HG03045 (cell line): ENCODE results near the gene PHTF2.
"Not testable (repeated sequence)": the region's sequence is repeated elsewhere in the genome, so short reads cannot be mapped to it uniquely, and the experiment has no call there.

Source experiments
- ATAC-seq: cut with Tn5 transposase; IDR thresholded peaks from one replicate; pipeline ENCODE4 v1.9.1; 2021; ENCODE audit warnings: mild to moderate bottlenecking, moderate library complexity; ENCODE audit not compliant: unreplicated experiment

PHTF2 gene

DNA sequence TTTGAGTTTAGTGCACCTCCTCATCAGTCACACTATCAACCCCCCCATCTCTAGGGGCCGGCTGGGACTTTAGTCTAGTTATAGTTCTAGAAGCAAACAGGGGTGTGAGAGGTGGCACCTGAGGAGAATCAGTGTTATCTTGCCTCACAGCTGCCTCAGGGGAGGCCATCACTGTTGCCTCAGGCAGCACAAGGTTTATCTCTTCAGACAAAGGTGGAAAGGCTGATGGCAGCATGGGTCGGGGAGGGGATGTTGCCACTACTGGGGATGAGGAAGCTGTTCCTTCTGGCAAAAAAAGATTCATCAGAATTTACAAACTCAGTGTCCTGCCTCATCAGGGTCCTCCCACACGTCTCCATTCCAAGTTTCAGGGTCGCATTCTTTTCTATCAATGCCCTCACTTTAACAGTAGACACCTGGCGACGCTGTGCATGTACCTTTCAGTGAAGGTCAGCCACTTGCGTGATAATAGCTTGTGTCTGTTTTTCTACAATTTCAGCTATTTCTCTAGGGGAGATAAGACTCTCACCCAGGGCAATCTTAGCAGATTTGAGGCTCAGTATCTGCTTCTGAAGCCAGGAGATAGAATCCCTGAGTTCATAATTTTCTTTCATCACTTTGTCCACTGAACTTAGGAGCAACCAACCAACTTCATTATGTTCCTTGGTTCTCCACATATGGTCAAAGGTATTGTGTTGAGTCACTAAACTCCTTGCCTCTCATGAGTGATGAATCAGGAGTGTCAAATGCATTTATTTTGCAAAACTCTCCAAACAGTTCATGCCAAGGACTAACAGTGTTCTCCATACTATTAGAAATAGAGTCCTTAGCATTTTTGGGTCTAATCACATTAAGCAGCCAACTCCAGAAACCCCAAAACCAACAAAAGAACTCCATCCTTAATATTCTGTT is 75.1 kb downstream of the PHTF2 start:
- not testable (repeated sequence) for ATAC-seq

DNA sequence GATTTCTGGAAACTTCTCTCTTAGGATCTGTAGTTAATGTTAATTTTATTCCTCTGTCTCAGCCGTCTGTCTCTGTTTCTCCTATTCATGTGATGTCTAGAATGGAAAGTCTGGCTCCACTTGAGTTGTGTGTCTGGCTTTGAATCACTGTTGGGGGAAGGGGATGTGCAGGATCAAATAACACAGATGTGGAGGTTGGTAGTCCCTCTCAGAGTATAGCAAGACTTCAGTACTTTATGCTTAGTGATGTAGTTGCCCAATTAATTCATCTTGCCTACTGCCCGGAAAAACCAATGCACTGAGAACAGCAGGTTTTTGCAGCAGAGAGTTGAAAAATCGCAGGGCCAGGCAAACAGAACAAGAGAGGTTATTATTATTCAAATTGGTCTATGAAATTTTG is 79.2 kb downstream of the PHTF2 start:
- no peak for ATAC-seq

- no peak for ATAC-seq
Measured at GRCh38 chr7:77878500-77878899, 79.9 kb downstream of the PHTF2 start.

GRCh38 chr7:77879272-77879671 is 80.7 kb downstream of the PHTF2 start:
- ATAC-seq: no peak

DNA sequence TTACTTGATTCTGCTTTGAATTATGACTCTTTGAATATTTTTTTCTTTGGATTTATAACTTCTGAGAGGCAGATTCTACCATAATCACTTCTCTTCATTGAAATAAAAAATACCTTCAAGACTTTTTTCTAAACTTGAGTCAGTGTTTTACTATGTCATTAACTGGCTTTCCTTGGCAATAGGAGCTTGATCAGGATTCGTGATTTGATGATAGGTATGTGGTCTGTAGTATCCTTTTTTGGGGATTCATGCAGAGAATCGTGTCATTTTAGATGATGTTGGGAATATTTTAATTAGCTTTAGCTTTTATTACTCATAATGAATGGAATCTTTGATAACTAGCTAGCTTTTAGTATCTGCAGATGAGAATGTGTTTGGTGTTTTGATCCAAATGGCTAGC is 83.3 kb downstream of the PHTF2 start:
- no peak for ATAC-seq

DNA sequence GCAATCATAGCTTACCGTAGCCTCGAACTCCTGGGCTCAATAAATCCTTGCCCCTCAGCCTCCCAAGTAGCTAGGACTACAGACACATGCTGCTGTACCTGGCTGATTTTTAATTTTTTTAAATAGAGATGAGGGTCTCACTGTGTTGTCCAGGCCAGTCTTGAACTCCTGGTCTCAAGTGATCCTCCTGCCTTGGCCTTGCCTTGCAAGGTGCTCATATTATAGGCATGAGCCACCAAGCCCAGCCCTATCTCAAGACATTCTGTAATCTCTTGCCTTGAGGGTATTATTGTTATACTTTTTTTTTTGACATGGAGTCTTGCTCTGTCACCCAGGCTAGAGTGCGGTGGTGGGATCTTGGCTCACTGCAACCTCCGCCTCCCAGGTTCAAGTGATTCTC is 86.6 kb downstream of the PHTF2 start:
- no peak for ATAC-seq

DNA sequence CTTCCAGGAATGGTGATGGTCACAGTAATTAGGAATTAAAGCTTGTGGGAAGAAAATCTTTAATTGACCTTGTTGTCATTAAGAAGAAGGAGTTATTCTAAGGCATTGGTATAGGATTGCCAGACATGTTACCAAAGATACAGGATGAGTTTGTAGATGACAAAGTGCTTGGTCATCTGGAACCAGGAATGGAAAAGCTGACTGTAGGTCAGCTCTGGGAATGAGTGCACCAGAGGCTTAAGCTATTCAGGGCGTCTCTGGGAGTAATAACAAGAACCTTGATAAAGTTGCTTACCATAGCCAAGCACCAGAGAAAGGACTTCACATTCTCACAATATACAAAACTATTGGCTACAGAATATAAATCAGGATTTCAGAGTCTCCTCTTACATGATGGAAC is 89.0 kb downstream of the PHTF2 start:
- no peak for ATAC-seq

DNA sequence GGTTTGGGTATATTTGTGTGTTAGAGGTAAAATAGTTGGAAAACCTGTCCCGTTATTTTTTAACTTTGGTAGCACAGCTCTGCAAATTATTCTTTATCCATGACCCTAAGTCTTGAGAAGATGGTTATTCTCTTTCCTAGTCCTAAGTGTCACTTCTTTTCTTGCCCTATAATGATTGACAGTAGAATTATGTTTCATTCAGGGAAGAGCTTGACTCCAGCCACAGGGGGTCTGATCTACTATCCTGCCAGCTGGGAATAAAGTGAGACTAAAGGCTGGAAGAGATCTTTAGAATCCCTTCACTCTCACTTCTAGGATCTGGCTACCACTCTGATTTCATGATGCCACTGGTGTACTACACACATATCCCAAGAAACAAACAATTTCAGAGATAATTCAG is 90.4 kb downstream of the PHTF2 start:
- ATAC-seq: no peak

DNA sequence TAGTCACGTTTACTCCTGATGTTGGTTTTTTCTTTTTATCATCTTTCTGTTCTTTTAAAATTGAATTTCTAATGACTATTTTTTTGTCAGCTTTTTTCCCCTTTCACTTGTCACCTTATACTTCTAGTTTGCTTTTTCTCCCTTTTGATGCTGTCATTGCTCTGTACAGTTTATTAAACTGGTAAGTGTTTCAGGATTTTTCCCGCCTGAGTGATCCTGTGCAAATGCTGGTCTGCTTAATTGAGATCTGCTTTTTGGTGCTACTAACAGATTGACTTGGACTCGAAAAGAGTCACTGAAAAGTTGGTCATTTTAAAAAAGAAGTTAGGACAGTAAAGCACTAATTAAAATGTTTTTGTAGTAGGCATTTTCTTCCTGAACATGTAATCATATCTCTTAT is 95.2 kb downstream of the PHTF2 start:
- no peak for ATAC-seq

DNA sequence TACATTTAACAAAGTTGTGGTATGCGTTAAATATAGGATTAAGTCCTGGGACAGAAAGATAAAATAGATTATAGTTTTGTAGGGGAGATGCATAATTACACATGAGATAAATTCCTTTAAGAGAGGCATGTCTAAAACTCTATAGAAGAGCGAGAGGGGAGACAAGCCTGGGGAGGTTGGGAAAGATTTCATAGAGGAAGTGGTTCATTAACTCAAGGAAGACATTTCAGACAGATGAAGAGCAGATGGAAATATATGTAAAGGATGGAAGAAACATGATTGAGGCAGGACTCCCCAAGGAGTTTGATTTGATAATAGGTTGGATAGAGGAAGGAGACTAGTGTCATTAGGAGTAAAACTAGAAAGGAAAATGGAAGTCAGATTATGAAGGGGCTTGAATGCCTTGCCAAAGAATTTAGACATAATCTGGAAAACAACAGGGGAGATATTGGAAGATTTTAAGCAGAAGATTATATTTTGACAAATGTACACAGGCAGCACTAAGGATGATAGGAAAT is 96.1 kb downstream of the PHTF2 start:
- no peak for ATAC-seq

DNA sequence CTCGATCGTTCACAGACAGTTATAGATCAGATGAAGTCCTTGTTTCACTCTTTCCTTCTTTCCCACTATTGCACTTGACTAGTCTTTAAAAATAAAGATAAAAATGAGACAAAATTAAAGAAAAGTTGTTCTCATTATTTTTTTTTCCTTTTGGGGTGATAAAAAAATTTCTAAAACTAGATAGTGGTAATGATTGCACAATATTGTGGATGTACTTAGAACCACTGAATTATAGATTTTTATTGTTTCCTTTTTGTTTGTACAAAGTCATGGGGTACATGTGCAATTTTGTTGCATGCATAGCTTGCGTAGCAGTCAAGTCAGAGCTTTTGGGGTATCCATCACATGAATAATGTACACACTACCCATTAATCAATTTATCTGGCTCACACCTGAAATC is 97.3 kb downstream of the PHTF2 start:
- no peak for ATAC-seq

DNA sequence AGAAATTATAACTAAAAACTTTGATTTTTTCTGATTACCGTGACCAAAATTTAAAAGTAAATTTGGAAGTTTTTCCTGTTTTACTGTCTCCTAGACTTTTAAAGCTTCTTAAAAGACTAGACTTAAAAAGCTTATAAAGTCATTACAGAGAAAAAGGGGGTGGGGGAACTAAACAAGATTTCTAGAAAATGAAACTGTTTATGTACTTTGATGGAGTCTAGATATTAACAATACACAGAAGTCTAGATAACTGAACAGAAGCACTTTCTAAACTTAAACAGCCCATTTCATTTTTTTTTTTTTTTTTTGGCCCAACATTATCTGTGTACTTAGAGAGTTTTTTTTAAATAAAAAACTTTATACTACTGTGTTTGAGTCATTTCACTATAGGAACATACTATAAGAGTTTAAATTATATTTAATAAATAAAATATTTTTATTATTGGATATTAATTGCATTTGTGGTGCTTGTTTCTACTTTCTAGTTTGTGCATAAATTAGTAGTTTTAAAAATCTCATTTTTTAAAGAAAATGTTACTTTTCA is 98.5 kb downstream of the PHTF2 start:
- no peak for ATAC-seq

- no peak for ATAC-seq
Measured at GRCh38 chr7:77899516-77899915, 100.9 kb downstream of the PHTF2 start.

- ATAC-seq: no peak
Measured at GRCh38 chr7:77903597-77903996, 105.0 kb downstream of the PHTF2 start.

GRCh38 chr7:77904252-77904651 is 105.7 kb downstream of the PHTF2 start:
- ATAC-seq: no peak

- no peak for ATAC-seq
Measured at GRCh38 chr7:77907281-77907680, 108.7 kb downstream of the PHTF2 start.

- ATAC-seq: no peak
Measured at GRCh38 chr7:77908664-77909063, 110.1 kb downstream of the PHTF2 start.

DNA sequence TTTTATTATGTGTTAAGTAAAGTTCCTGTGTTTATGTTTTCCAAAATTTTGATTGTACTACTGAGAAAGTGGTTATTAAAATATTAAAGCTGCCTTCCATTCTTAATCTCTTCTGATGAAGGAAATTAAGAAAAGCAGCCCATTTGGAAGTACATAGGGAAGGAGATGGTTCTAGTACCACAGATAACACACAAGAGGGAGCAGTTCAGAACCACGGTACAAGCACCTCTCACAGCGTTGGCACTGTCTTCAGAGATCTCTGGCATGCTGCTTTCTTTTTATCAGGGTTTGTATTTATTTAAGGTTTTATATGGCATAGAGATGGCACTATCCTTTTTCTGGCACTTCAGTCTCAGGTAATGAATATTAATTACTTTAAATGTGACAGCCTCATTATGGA is 111.6 kb downstream of the PHTF2 start:
- ATAC-seq: no peak

DNA sequence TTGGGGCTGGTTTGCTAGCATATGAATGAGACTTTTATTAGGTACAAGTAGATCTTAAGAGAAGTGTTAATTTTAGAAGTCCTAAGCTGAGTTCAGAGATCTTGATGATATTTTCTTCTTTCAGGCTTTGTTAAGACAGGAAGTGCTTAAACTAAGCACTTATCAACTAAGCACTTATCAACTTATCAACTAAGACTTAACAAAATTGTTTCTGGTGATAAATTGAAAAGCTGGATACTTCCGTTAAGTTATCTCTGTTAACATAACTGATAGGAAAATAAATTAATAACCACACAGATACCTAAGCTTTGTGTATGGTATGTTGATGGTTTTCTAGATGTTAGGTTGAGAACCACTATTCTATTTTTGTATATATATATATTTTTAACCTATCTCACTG is 113.7 kb downstream of the PHTF2 start:
- no peak for ATAC-seq

GRCh38 chr7:77913977-77914607 is 115.5 kb downstream of the PHTF2 start:
- ATAC-seq: no peak

- ATAC-seq: no peak
Measured at GRCh38 chr7:77917500-77918262, 119.1 kb downstream of the PHTF2 start.
